A549 treated with Mapracorat at 1 μM for 4 hours (cell line): Measurements from ENCODE around the gene RFPL1. TPM values are rescaled to one million over a fixed set of nuclear protein-coding genes. Genes with fewer than 3 reads are reported as not detected.

Experiments used
- total RNA-seq: library from RNA; stranded (reverse); fragments of 200-300 nt; extraction: Qiagen RNA extraction; gene quantifications from 5 replicates; pipeline ENCODE4 v1.2.3, GENCODE V29; 2022

RFPL1 gene
- total RNA-seq: not detected in 5 replicates

GRCh38 chr22:29438283-29438682 is at the start of gene RFPL1:
Gene RFPL1 (plus strand): TSS chr22:29438583.

GRCh38 chr22:29479417-29480261 is 41.3 kb downstream of the RFPL1 start, which contains the start of gene NEFH:
Gene NEFH (plus strand): TSS chr22:29480218. CDS start chr22:29480263, 45 bp downstream.

Other genes starting within 250 kb of the RFPL1 start
- gene EMID1, start 232.7 kb upstream of the RFPL1 start, total RNA-seq: 0.29 to 0.40 TPM (median 0.36 TPM) in 5 replicates
- 19.1 to 31.8 TPM (median 26.2 TPM) in 5 replicates for gene RHBDD3, start 170.6 kb upstream of the RFPL1 start, total RNA-seq
- gene EWSR1, start 170.3 kb upstream of the RFPL1 start, total RNA-seq: 207 to 231 TPM (median 215 TPM) in 5 replicates
- 23.5 to 38.2 TPM (median 34.7 TPM) in 5 replicates for gene GAS2L1, start 131.9 kb upstream of the RFPL1 start, total RNA-seq
- 0.34 to 0.87 TPM (median 0.54 TPM) in 4 of 5 replicates, not detected in the other for gene RASL10A, start 122.9 kb upstream of the RFPL1 start, total RNA-seq
- 21.8 to 27.4 TPM (median 26.3 TPM) in 5 replicates for gene AP1B1, start 50.0 kb upstream of the RFPL1 start, total RNA-seq
- 0.03 to 0.16 TPM (median 0.09 TPM) in 5 replicates for gene NEFH, start 41.6 kb downstream of the RFPL1 start, total RNA-seq
- gene THOC5, start 115.2 kb downstream of the RFPL1 start, total RNA-seq: 27.3 to 34.6 TPM (median 32.0 TPM) in 5 replicates
- 57.5 to 64.9 TPM (median 63.0 TPM) in 5 replicates for gene NIPSNAP1, start 142.5 kb downstream of the RFPL1 start, total RNA-seq
- 10.0 to 15.9 TPM (median 12.2 TPM) in 5 replicates for gene NF2, start 165.1 kb downstream of the RFPL1 start, total RNA-seq